Measurements from ENCODE around the gene INPP5A. TPM values are rescaled to one million over a fixed set of nuclear protein-coding genes. Genes with fewer than 3 reads are reported as not detected.

Gene INPP5A
- total RNA-seq, 2 donors from 2014 or later = 20.7 to 26.7 TPM

DNA sequence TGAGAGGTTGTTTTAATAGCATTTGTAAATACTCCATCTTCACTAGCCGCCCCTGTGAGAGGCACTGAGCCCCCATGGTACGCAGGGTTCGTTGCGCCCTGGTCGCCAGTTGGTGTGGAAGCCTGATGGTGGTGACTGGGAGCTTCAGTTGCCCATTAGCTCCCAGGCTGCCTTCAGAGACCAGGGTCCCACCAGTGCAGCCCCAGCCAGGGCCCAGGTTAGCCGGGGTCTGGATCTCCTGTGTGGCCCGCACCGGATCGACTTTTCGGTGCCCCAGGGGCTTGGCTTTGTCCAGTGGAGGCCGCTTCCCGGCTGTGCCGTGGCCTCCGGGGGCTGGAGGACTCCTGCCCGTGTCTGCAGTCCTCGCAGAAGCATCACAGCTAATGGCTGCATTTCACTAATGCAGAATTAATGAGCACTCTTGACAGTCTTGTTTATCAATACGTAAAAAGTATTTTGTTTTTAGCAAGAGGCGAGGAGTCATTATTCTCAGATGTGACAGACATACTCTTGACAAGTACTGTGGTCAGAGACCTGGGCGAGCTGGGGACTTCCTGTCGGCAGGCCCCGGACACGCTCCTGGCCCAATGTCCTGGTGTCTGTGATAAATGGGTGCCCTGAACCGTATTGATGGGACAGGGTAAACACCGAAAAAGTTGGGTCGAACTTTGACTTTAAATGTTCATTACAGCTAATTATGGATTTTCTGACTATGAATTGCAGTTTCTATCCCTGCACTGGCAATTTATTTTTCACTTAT lies 148.5 kb downstream of the INPP5A start:
- Mint-ChIP-seq H3K27ac (peak overlapping the region; percentile 30), H3K4me1 (no peaks in the 10 kb centered on the region), H3K4me3 (no peak overlapping the region), H3K27me3 (ENCODE audit: insufficient read depth) (no peaks in the 10 kb centered on the region), H3K9me3 (no peaks in the 10 kb centered on the region), H3K36me3 (ENCODE audit: low read depth) (peaks cover 8% of the 10 kb centered on the region)
- TF ChIP-seq, protein P1, sequence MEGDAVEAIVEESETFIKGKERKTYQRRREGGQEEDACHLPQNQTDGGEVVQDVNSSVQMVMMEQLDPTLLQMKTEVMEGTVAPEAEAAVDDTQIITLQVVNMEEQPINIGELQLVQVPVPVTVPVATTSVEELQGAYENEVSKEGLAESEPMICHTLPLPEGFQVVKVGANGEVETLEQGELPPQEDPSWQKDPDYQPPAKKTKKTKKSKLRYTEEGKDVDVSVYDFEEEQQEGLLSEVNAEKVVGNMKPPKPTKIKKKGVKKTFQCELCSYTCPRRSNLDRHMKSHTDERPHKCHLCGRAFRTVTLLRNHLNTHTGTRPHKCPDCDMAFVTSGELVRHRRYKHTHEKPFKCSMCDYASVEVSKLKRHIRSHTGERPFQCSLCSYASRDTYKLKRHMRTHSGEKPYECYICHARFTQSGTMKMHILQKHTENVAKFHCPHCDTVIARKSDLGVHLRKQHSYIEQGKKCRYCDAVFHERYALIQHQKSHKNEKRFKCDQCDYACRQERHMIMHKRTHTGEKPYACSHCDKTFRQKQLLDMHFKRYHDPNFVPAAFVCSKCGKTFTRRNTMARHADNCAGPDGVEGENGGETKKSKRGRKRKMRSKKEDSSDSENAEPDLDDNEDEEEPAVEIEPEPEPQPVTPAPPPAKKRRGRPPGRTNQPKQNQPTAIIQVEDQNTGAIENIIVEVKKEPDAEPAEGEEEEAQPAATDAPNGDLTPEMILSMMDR (conservative IDR thresholded peaks at IDR 0.05) = no peak
- H3K9ac ChIP-seq (ENCODE audit: extremely low read depth, low read length, poor library complexity, severe bottlenecking) = no peak overlapping the region
- no peaks in the 10 kb centered on the region for H3K9me3 ChIP-seq (ENCODE audit: control insufficient read depth, low read length)
- peak; percentile 32 for DNase-seq
- WGBS, 2 experiments (ENCODE audit: insufficient coverage in 1 of 2, insufficient read length in 1 of 2) = 95 to 97% methylated on average over 19 to 25 of the region's 25 CpGs
- H3K27me3 ChIP-seq (ENCODE audit: control insufficient read depth, insufficient read depth, low read length, poor library complexity, severe bottlenecking) = no peaks in the 10 kb centered on the region
- no peak overlapping the region for H3K27ac ChIP-seq (ENCODE audit: low read depth, low read length)
- no peaks in the 10 kb centered on the region for H3K4me1 ChIP-seq (ENCODE audit: control insufficient read depth, insufficient read depth, low read length)
- no peaks in the 10 kb centered on the region for H3K36me3 ChIP-seq (ENCODE audit: control insufficient read depth, insufficient read depth, low read length)
- no peak overlapping the region for H3K4me3 ChIP-seq (ENCODE audit: low read length)

DNA sequence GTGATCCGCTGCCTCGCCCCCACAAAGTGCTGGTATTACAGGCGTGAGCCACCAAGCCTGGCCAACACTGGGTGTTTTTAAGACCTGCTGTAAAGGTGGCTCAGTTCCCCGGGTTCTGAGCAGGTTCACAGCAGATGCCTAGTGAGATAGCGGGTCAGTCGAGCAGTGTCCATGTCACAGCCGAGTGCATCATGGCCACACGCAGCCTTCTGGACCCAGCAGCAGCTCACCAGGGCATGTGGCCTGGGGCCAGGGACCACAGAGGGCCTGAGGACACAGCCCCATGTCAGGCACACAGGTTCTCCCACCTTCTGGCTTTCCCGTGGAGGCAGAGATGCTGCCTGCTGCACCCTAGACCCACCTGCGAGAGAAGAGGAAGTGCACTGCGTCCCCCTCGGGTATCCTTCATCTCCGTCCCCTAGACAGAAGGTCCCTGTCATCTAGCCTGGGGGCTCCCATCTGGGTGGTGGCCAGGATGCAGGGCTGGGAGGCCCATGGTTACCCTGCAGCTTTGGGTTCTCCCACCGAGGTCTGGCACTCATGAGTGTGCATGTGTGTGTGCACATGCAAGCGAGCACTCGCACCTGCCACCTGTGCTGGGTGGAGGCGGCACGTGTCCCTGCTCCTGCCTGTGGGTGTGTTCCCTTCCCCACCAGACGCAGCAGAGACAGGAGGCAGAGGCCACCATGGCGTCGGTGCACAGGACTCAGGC lies 149.8 kb downstream of the INPP5A start:
- no peak overlapping the region for H3K4me3 ChIP-seq (ENCODE audit: low read length)
- no peaks in the 10 kb centered on the region for H3K4me1 ChIP-seq (ENCODE audit: control insufficient read depth, insufficient read depth, low read length)
- no peaks in the 10 kb centered on the region for H3K9me3 ChIP-seq (ENCODE audit: control insufficient read depth, low read length)
- no peaks in the 10 kb centered on the region for H3K27me3 Mint-ChIP-seq (ENCODE audit: insufficient read depth)
- no peaks in the 10 kb centered on the region for H3K4me1 Mint-ChIP-seq
- WGBS, 2 experiments (ENCODE audit: insufficient coverage in 1 of 2, insufficient read length in 1 of 2) = 93% methylated on average over 15 to 21 of the region's 21 CpGs
- peaks cover 8% of the 10 kb centered on the region for H3K36me3 Mint-ChIP-seq (ENCODE audit: low read depth)
- H3K4me3 Mint-ChIP-seq = no peak overlapping the region
- no peaks in the 10 kb centered on the region for H3K27me3 ChIP-seq (ENCODE audit: control insufficient read depth, insufficient read depth, low read length, poor library complexity, severe bottlenecking)
- no peak overlapping the region for H3K27ac ChIP-seq (ENCODE audit: low read depth, low read length)
- no peak overlapping the region for H3K9ac ChIP-seq (ENCODE audit: extremely low read depth, low read length, poor library complexity, severe bottlenecking)
- DNase-seq = peak; percentile 35
- TF ChIP-seq, protein P1 (conservative IDR thresholded peaks at IDR 0.05) = no peak
- peaks cover 2% of the 10 kb centered on the region for H3K9me3 Mint-ChIP-seq
- H3K36me3 ChIP-seq (ENCODE audit: control insufficient read depth, insufficient read depth, low read length) = no peaks in the 10 kb centered on the region
- no peak overlapping the region for H3K27ac Mint-ChIP-seq

DNA sequence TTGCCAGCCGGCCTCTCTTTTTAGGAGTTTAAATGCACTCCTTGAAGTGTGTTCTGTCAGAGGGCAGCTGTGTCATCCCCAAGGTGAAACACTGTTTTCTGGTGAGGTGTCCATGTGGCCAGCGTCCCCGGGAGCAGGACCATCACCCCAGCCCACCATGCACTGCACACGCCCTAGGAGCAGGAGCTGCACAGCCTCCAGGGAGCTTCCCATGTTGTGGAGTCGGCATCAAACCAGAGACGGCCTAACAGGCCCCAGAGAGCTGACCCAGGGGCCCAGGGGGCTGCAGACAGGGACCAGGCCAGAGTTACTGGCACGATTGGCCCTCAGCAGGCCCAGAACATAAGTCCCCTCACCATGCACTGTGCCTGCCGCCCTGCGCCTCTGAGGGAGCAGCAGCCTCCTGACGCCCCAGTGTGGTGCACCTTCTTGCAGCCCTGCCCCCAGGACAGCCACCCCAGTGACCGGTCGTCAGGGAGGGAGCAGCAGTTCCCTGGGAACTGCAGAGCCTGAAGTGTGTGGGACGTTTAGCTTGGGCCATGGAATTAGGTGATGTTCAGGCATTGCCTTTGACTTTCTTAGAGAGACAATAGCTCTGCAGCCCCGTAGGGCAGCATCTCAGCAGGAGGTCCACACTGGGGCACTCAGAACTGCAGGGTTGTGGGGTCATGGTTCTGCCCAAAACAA lies 150.4 kb downstream of the INPP5A start:
- H3K4me1 ChIP-seq (ENCODE audit: control insufficient read depth, insufficient read depth, low read length) = no peaks in the 10 kb centered on the region
- H3K9me3 ChIP-seq (ENCODE audit: control insufficient read depth, low read length) = peaks cover 2% of the 10 kb centered on the region
- no peaks in the 10 kb centered on the region for H3K36me3 ChIP-seq (ENCODE audit: control insufficient read depth, insufficient read depth, low read length)
- H3K9me3 Mint-ChIP-seq = peaks cover 2% of the 10 kb centered on the region
- H3K9ac ChIP-seq (ENCODE audit: extremely low read depth, low read length, poor library complexity, severe bottlenecking) = no peak overlapping the region
- no peaks in the 10 kb centered on the region for H3K4me1 Mint-ChIP-seq
- 77 to 83% methylated on average over 14 of the region's 14 CpGs for WGBS, 2 experiments (ENCODE audit: insufficient coverage in 1 of 2, insufficient read length in 1 of 2)
- peak; percentile 46 for DNase-seq
- H3K27me3 Mint-ChIP-seq (ENCODE audit: insufficient read depth) = no peaks in the 10 kb centered on the region
- no peak overlapping the region for H3K4me3 Mint-ChIP-seq
- no peaks in the 10 kb centered on the region for H3K27me3 ChIP-seq (ENCODE audit: control insufficient read depth, insufficient read depth, low read length, poor library complexity, severe bottlenecking)
- peaks cover 8% of the 10 kb centered on the region for H3K36me3 Mint-ChIP-seq (ENCODE audit: low read depth)
- TF ChIP-seq, protein P1 (conservative IDR thresholded peaks at IDR 0.05) = no peak
- H3K27ac ChIP-seq (ENCODE audit: low read depth, low read length) = no peak overlapping the region
- no peak overlapping the region for H3K27ac Mint-ChIP-seq
- no peak overlapping the region for H3K4me3 ChIP-seq (ENCODE audit: low read length)
